Fibroblast of pulmonary artery (primary cell): ENCODE data around the gene MAP3K2.

Source experiments
- DNase-seq: peaks from one replicate; pipeline ENCODE4 v3.0.0-alpha.2; 2010; ENCODE audit warnings: low read depth
- H3K4me3 ChIP-seq: replicated peaks from 2 replicates; pipeline ENCODE4 v1.5.1; 2011; ENCODE audit warnings: low read depth, mild to moderate bottlenecking, control low read depth, low read length, moderate library complexity
- TF ChIP-seq, protein P1 (sequence below): IDR thresholded peaks from 2 replicates; pipeline ENCODE4 v1.5.1; 2011; ENCODE audit warnings: mild to moderate bottlenecking, control low read depth, low read length, inconsistent platforms; ENCODE audit errors: missing control alignments

Gene MAP3K2

DNA sequence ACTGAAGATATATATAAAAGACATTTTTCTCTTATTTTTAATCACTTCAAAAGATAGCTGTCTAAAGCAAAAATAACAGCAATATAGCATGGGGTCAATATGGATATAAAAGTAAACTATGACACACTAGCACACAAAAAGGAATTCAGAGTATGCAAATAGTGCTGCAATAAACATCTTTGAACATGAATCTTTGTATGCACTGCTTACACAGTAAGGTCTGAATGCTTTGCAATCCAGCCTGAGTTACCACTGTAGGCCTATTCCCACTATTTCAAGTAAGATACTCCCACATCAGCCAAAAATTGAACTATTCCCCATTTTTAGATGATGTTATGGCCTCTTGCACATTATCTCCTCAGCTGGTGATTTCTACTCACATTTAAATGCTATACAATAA, 66.5 kb downstream of the MAP3K2 start:
- DNase-seq: peak; percentile 6
- H3K4me3 ChIP-seq: no peak overlapping the region
- TF ChIP-seq, protein P1, sequence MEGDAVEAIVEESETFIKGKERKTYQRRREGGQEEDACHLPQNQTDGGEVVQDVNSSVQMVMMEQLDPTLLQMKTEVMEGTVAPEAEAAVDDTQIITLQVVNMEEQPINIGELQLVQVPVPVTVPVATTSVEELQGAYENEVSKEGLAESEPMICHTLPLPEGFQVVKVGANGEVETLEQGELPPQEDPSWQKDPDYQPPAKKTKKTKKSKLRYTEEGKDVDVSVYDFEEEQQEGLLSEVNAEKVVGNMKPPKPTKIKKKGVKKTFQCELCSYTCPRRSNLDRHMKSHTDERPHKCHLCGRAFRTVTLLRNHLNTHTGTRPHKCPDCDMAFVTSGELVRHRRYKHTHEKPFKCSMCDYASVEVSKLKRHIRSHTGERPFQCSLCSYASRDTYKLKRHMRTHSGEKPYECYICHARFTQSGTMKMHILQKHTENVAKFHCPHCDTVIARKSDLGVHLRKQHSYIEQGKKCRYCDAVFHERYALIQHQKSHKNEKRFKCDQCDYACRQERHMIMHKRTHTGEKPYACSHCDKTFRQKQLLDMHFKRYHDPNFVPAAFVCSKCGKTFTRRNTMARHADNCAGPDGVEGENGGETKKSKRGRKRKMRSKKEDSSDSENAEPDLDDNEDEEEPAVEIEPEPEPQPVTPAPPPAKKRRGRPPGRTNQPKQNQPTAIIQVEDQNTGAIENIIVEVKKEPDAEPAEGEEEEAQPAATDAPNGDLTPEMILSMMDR: no peak

DNA sequence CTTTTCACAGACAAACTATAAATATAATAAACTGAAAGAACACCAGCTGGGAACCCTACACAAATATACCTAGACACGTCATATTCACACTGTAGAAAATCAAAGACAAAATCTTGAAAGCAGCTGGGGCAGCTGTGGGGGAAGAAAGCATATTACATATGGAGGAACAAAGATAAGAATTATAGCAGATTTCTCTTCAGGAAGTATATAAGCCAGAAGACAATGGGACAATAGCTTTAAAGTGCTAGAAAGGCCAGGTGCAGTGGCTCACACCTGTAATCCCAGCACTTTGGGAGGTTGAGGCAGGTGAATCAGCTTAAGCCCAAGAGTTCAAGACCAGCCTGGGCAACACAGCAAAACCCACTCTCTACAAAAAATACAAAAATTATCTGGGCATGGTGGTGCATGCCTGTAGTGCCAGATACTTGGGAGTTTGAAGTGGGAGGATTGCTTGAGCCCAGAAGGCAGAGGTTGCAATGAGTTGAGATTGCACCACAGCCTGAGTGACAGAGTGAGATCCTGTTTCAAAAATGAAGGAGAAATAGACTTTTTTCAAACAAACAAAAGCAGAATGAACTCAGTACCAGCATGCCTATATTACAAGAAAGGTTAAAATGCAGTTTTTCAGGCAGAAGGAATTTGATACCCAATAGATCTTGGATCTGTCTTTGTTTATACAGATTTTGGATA, 67.0 kb downstream of the MAP3K2 start:
- DNase-seq: peak; percentile 8
- H3K4me3 ChIP-seq: no peak overlapping the region
- TF ChIP-seq, protein P1: no peak

DNA sequence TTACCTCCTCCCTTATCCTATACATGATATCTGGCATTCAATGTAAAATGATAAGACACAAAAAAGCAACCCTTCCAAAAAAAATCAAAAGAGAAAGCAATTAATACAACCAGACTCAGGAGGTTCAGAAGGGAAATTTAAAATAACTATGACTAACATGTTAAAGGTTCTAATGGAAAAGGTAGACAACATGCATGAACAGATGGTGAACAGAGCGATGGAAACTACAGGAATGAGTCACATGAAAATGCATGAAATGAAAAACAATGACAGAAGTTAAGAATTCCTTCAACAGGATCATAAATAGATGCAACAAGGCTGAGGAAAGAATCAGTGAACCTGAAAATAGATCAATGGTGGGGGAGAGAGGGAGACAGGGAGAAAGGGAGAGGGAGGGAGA, 67.7 kb downstream of the MAP3K2 start:
- H3K4me3 ChIP-seq: no peak overlapping the region
- TF ChIP-seq, protein P1: no peak
- DNase-seq: no peak

DNA sequence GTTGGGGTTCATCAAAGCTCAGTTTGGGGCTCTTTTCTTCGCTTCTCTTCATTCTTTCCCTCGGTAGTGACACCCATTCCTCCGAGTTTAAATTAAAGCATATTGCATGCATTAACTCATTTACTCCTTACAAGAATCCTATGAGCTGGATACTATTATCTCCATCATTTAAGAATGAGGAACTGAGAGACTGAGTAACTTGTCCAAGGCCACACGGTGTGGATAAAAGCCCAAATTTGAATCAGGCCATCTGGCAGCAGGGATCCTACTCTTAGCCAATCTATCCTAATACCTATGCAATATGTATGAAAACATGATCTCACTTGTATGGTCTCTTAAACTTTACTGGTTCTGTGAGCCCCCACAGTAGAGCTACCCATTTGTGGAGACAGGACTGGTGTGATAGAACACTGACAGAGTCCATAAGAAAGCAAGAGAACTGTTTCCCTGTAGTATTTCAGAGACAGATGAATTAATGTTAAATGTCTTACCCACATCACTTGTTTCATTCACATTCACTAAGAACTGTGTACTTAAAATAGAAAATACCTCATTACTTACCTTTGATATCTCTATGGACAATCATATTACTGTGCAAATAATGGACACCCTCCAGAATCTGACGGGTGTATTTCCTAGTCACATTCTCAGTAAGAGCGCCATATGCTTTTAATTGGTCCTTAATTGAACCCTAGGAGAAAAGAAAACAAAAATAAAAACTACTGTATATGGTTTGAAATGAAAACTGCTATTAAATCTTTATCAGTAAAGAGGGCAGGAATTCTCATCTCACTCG, 73.4 kb downstream of the MAP3K2 start:
- no peak overlapping the region for H3K4me3 ChIP-seq
- TF ChIP-seq, protein P1: no peak
- no peak for DNase-seq

DNA sequence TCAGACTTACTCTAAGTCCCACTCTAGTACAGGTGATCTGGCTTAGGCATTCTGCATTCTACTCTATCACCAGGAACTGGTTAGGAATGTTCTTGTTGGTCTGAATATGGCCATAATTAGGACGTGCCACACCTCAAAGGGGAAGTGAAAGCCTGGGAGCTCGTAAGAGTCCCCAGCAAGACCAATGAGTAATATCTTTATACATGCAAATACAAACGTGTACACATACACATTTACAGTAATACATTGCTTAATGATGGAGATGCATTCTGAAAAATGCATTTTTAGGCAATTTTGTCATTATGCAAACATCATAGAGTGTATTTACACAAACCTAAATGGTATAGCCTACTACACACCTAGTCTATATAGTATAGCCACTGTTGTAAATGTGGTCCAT, 74.4 kb downstream of the MAP3K2 start:
- TF ChIP-seq, protein P1: no peak
- H3K4me3 ChIP-seq: no peak overlapping the region
- no peak for DNase-seq

DNA sequence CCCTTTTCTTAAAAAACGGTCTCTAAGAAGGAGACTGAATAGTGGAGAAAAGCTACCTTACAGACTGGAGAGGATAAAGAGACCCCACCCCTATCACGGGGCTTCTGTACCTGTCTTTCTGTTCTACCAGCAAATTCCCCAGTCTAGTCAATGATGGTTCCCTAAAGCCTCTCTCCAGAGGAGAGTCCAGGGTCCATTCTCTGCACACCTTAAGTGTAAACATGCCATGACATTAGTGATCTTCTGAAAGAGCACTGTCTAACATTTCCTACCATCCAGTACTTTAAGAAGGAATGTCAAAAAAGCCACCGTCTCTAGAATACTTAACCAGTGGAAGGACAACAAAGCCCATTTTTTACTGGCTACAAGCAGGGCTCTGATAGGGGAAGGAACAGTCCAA, 76.8 kb downstream of the MAP3K2 start:
- no peak for DNase-seq
- TF ChIP-seq, protein P1: no peak
- no peak overlapping the region for H3K4me3 ChIP-seq
